Measurements from ENCODE around the gene PADI3.

DNA sequence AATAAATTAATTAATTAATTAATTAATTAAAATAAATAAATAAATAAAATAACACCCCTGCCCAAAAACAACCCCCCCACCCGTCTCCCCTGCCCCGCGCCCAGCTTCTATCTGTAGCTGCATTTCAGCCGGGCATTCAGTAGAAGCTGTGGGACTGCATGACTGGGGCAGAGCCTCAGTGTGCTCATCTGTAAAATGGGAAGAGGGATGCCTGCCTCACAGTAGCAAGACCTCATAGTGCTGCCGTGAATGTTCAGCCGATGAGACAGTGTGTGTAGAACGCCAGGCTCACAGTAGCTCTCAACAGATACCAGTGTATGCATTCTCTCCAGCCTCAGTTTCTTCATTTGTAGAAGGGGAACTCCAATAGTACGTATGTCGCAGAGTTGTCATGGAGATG is 67.8 kb downstream of the PADI3 start:
- TF ChIP-seq POLR2AphosphoS5 (IDR thresholded peaks at IDR 0.05; ENCODE audit: low read depth, low read length) = no peak
- TF ChIP-seq, protein P1, sequence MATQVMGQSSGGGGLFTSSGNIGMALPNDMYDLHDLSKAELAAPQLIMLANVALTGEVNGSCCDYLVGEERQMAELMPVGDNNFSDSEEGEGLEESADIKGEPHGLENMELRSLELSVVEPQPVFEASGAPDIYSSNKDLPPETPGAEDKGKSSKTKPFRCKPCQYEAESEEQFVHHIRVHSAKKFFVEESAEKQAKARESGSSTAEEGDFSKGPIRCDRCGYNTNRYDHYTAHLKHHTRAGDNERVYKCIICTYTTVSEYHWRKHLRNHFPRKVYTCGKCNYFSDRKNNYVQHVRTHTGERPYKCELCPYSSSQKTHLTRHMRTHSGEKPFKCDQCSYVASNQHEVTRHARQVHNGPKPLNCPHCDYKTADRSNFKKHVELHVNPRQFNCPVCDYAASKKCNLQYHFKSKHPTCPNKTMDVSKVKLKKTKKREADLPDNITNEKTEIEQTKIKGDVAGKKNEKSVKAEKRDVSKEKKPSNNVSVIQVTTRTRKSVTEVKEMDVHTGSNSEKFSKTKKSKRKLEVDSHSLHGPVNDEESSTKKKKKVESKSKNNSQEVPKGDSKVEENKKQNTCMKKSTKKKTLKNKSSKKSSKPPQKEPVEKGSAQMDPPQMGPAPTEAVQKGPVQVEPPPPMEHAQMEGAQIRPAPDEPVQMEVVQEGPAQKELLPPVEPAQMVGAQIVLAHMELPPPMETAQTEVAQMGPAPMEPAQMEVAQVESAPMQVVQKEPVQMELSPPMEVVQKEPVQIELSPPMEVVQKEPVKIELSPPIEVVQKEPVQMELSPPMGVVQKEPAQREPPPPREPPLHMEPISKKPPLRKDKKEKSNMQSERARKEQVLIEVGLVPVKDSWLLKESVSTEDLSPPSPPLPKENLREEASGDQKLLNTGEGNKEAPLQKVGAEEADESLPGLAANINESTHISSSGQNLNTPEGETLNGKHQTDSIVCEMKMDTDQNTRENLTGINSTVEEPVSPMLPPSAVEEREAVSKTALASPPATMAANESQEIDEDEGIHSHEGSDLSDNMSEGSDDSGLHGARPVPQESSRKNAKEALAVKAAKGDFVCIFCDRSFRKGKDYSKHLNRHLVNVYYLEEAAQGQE (IDR thresholded peaks at IDR 0.05; ENCODE audit: insufficient read depth in 1 of 2, low read depth in 2 of 2, low read length in 2 of 2) = no peak
- no peak for TF ChIP-seq TAF1 (IDR thresholded peaks at IDR 0.05; ENCODE audit: borderline replicate concordance, insufficient read depth, low read length)
- no peak for TF ChIP-seq SIN3A (IDR thresholded peaks at IDR 0.05; ENCODE audit: borderline replicate concordance, insufficient read depth, low read length)
- TF ChIP-seq FOXP2 (optimal IDR thresholded peaks at IDR 0.05; ENCODE audit: borderline replicate concordance, extremely low read depth, extremely low read length, insufficient read depth) = no peak

All from PFSK-1 (cell line).